Right hindlimb (tissue), 1 donor: Measurements from ENCODE around the gene IFT172.
"Not testable (repeated sequence)": the region's sequence is repeated elsewhere in the genome, so short reads cannot be mapped to it uniquely, and the experiment has no call there.

ENCODE experiments used
- DNase-seq: peaks from one replicate; pipeline ENCODE4 v3.0.0-alpha.2; 2018

IFT172 gene

DNA sequence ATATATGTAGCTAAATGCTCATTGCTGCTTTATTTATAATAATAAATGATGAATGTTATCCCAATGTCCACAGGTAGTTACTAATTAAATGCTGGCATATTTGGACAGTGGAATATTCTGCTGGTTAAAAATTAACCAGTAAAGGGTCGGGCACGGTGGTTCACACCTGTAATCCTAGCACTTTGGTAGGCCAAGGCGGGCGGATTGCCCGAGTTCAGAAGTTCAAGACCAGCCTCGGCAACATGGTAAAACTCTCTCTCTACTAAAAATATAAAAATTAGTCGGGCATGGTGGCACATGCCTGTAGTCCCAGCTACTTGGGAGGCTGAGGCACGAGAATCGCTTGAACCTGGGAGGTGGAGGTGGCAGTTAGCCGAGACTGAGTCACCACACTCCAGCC, 64.5 kb downstream of the IFT172 start:
- not testable (repeated sequence) for DNase-seq

DNA sequence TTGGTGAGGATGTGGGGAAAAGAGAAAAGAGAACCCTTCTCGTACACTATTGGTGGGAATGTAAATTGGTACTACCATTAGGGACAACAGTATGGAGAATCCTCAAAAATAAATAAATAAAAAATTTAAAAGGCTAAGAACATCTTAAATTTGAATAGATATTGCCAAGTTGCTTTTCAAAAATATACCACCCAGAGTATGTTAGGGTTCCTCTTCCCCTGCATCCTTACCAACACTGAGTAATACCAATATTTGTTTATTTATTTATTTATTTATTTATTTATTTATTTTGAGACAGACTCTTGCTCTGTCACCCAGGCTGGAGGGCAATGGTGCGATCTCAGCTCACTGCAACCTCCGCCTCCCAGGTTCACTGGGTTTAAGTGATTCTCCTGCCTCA, 66.6 kb downstream of the IFT172 start:
- DNase-seq, result no peak

GRCh38 chr2:27421660-27422250, 67.8 kb downstream of the IFT172 start:
- no peak for DNase-seq

GRCh38 chr2:27420996-27421395, 68.5 kb downstream of the IFT172 start:
- DNase-seq, result no peak

DNA sequence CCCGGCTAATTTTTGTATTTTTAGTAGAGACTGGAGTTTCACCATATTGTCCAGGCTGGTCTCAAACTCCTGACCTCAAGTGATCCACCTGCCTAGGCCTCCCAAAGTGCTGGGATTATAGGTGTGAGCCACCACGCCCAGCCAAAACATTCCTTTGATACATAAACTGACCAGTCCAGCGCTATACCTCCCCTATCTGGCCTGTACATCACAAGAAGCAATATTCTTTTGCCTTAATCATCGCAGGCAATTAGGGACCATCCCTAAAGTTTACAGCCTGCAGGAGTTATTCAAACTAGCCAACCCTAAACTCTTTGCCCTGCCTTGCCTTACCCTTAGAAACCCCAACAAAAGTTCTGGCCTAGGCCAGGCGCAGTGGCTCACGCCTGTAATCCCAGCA, 73.4 kb downstream of the IFT172 start:
- no peak for DNase-seq

GRCh38 chr2:27412419-27413152, 77.0 kb downstream of the IFT172 start:
- no peak for DNase-seq

GRCh38 chr2:27409321-27410073, 80.0 kb downstream of the IFT172 start, which contains the start of gene PPM1G:
TSS of gene PPM1G (minus strand) at chr2:27409591. CDS start at chr2:27409422, 169 bp downstream.
- DNase-seq, result peak; percentile 96

DNA sequence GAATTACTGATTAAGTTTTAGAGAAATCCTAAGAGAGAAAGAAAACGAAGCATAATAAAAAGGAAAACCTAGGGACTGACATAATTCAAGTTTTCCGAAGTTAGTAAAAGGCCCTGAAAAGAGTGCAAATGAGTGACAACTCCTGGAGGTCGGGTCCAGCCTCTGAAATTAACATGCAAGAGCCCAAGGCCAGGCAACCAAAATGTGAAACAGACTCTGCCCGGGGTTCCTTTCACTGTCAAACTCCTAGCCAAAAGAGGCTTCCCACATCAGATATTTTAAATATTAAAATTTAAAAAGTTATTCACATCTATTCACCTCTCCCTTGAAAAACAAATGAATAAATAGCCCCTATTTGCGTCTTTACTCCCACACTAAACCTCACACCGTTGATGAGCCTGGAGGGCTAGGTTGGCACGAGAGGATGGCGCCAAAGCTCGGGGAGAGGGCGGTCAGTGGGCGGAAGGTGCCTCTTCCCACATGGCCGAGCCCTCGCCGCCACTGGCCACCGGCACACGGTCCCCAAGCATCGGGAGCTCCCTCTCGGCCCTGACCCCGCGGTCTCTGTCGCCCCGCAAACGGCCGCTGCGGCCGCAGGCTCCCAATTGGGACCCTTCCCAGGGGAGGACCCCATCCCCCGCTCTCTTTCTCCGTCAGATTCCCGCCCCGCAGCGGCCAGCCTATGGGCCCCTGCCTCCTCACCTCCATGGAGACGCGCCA, 80.8 kb downstream of the IFT172 start:
- no peak for DNase-seq

- DNase-seq, result peak; percentile 26
Observed at GRCh38 chr2:27407798-27408491, 81.6 kb downstream of the IFT172 start.

GRCh38 chr2:27400348-27401135, 89.0 kb downstream of the IFT172 start:
- no peak for DNase-seq

DNA sequence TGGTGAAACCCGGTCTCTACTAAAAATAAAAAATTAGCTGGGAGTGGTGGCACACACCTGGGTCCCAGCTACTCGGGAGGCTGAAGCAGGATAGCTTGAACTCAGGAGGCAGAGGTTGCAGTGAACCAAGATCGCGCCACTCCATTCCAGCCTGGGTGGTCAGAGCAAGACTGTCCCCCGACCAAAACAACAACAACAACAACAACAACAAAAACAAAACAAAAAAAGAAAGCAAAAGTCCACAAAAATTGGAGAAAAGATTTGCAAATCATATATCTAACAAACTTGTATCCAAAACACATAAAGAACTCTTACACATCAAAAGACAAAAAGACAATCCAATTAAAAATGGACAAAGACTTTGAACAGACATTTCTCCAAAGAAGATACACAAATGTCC, 90.6 kb downstream of the IFT172 start:
- no peak for DNase-seq
